ENCODE results near the gene SH2D2A. TPM values are rescaled to one million over a fixed set of nuclear protein-coding genes. Genes with fewer than 3 reads are reported as not detected.

Gene SH2D2A
- total and polyA plus RNA-seq, 9 of the 15 experiments (the other 6 are each of a cell fraction or from before 2014, with no cell fraction given), result 0.89 to 33.6 (median 6.9) TPM

DNA sequence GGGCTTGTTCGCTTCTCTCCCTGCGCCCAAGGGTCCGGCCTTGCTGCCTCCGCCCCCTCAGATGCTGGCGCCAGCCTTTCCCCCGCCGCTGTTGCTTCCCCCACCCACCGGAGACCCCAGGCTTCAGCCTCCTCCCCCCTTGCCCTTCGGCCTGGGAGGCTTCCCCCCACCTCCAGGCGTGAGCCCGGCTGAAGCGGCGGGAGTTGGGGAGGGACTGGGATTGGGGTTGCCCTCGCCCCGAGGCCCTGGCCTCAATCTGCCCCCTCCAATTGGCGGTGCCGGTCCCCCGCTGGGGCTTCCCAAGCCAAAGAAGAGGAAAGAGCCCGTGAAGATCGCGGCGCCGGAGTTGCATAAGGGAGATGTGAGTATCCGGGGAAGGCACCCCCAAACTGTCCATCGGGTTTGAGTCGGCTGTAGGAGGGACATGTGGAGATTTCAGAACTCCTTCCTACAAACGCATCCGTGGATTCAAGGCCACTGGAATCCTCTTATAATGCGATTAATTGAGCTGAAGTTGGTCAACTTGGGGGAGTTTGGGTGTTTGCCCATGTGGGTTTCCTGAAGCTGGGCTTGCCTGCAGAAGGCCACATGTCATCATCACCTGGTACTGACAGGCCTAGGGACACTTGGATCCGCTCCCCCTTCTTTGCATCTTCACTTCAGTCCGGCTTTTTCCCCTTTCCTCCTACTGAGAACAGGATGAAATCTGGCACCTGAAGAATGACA lies 48.6 kb downstream of the SH2D2A start (continued):
- TF ChIP-seq, protein P1, sequence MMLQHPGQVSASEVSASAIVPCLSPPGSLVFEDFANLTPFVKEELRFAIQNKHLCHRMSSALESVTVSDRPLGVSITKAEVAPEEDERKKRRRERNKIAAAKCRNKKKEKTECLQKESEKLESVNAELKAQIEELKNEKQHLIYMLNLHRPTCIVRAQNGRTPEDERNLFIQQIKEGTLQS (IDR thresholded peaks at IDR 0.05), result peak; percentile 51; the same call in 1 of the 2 replicates
- TF ChIP-seq, protein P1 (CRISPR knock-in tag; conservative IDR thresholded peaks at IDR 0.05), result no peak
- TF ChIP-seq RBM22 (IDR thresholded peaks at IDR 0.05; ENCODE audit: low read depth, low read length, poor library complexity, severe bottlenecking) (no peak), NFYB (IDR thresholded peaks at IDR 0.05; ENCODE audit: extremely low read depth, insufficient read length) (no peak), ZC3H4 (CRISPR knock-in tag; IDR thresholded peaks at IDR 0.05; ENCODE audit: borderline replicate concordance) (no peak), RBM34 (IDR thresholded peaks at IDR 0.05; ENCODE audit: borderline replicate concordance, insufficient read depth, low read length) (no peak), HDAC2 (IDR thresholded peaks at IDR 0.05) (0 out of 2 replicates have a peak, but pooled peaks have one; percentile 5), NUFIP1 (IDR thresholded peaks at IDR 0.05; ENCODE audit: partially characterized antibody) (no peak), EZH2 (IDR thresholded peaks at IDR 0.05; ENCODE audit: borderline replicate concordance, low read depth, low read length) (no peak), ARHGAP35 (IDR thresholded peaks at IDR 0.05; ENCODE audit: partially characterized antibody) (no peak)
- TF ChIP-seq, protein P2, sequence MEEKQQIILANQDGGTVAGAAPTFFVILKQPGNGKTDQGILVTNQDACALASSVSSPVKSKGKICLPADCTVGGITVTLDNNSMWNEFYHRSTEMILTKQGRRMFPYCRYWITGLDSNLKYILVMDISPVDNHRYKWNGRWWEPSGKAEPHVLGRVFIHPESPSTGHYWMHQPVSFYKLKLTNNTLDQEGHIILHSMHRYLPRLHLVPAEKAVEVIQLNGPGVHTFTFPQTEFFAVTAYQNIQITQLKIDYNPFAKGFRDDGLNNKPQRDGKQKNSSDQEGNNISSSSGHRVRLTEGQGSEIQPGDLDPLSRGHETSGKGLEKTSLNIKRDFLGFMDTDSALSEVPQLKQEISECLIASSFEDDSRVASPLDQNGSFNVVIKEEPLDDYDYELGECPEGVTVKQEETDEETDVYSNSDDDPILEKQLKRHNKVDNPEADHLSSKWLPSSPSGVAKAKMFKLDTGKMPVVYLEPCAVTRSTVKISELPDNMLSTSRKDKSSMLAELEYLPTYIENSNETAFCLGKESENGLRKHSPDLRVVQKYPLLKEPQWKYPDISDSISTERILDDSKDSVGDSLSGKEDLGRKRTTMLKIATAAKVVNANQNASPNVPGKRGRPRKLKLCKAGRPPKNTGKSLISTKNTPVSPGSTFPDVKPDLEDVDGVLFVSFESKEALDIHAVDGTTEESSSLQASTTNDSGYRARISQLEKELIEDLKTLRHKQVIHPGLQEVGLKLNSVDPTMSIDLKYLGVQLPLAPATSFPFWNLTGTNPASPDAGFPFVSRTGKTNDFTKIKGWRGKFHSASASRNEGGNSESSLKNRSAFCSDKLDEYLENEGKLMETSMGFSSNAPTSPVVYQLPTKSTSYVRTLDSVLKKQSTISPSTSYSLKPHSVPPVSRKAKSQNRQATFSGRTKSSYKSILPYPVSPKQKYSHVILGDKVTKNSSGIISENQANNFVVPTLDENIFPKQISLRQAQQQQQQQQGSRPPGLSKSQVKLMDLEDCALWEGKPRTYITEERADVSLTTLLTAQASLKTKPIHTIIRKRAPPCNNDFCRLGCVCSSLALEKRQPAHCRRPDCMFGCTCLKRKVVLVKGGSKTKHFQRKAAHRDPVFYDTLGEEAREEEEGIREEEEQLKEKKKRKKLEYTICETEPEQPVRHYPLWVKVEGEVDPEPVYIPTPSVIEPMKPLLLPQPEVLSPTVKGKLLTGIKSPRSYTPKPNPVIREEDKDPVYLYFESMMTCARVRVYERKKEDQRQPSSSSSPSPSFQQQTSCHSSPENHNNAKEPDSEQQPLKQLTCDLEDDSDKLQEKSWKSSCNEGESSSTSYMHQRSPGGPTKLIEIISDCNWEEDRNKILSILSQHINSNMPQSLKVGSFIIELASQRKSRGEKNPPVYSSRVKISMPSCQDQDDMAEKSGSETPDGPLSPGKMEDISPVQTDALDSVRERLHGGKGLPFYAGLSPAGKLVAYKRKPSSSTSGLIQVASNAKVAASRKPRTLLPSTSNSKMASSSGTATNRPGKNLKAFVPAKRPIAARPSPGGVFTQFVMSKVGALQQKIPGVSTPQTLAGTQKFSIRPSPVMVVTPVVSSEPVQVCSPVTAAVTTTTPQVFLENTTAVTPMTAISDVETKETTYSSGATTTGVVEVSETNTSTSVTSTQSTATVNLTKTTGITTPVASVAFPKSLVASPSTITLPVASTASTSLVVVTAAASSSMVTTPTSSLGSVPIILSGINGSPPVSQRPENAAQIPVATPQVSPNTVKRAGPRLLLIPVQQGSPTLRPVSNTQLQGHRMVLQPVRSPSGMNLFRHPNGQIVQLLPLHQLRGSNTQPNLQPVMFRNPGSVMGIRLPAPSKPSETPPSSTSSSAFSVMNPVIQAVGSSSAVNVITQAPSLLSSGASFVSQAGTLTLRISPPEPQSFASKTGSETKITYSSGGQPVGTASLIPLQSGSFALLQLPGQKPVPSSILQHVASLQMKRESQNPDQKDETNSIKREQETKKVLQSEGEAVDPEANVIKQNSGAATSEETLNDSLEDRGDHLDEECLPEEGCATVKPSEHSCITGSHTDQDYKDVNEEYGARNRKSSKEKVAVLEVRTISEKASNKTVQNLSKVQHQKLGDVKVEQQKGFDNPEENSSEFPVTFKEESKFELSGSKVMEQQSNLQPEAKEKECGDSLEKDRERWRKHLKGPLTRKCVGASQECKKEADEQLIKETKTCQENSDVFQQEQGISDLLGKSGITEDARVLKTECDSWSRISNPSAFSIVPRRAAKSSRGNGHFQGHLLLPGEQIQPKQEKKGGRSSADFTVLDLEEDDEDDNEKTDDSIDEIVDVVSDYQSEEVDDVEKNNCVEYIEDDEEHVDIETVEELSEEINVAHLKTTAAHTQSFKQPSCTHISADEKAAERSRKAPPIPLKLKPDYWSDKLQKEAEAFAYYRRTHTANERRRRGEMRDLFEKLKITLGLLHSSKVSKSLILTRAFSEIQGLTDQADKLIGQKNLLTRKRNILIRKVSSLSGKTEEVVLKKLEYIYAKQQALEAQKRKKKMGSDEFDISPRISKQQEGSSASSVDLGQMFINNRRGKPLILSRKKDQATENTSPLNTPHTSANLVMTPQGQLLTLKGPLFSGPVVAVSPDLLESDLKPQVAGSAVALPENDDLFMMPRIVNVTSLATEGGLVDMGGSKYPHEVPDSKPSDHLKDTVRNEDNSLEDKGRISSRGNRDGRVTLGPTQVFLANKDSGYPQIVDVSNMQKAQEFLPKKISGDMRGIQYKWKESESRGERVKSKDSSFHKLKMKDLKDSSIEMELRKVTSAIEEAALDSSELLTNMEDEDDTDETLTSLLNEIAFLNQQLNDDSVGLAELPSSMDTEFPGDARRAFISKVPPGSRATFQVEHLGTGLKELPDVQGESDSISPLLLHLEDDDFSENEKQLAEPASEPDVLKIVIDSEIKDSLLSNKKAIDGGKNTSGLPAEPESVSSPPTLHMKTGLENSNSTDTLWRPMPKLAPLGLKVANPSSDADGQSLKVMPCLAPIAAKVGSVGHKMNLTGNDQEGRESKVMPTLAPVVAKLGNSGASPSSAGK (IDR thresholded peaks at IDR 0.05), result no peak
- TF ChIP-seq, protein P3, sequence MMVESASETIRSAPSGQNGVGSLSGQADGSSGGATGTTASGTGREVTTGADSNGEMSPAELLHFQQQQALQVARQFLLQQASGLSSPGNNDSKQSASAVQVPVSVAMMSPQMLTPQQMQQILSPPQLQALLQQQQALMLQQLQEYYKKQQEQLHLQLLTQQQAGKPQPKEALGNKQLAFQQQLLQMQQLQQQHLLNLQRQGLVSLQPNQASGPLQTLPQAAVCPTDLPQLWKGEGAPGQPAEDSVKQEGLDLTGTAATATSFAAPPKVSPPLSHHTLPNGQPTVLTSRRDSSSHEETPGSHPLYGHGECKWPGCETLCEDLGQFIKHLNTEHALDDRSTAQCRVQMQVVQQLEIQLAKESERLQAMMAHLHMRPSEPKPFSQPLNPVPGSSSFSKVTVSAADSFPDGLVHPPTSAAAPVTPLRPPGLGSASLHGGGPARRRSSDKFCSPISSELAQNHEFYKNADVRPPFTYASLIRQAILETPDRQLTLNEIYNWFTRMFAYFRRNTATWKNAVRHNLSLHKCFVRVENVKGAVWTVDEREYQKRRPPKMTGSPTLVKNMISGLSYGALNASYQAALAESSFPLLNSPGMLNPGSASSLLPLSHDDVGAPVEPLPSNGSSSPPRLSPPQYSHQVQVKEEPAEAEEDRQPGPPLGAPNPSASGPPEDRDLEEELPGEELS (CRISPR knock-in tag; IDR thresholded peaks at IDR 0.05; ENCODE audit: borderline replicate concordance), result no peak
- TF ChIP-seq, protein P4, sequence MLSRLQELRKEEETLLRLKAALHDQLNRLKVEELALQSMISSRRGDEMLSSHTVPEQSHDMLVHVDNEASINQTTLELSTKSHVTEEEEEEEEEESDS (CRISPR knock-in tag; IDR thresholded peaks at IDR 0.05), result no peak

Data from K562 (cell line).